Fibroblast of lung (primary cell): ENCODE data around the gene FBXL13. TPM values are rescaled to one million over a fixed set of nuclear protein-coding genes. Genes with fewer than 3 reads are reported as not detected.

ENCODE experiments used
- DNase-seq, 2 donors: peaks; one replicate each; pipeline versions ENCODE4 v3.0.0 to v3.0.0-alpha.2; 2010; ENCODE audit warnings: low read depth in 2 of 2
- H2AFZ ChIP-seq: 2 replicates; pipeline ENCODE4 v1.5.1; 2012; ENCODE audit warnings: low read length, control low read depth, inconsistent platforms
- H3K27ac ChIP-seq: 2 replicates; pipeline ENCODE4 v1.5.1; 2011; ENCODE audit warnings: low read length, control low read depth; ENCODE audit not compliant: insufficient read depth
- H3K27me3 ChIP-seq: 2 replicates; pipeline ENCODE4 v1.5.1; 2011; ENCODE audit warnings: mild to moderate bottlenecking, low read length; ENCODE audit not compliant: control insufficient read depth, insufficient read depth
- H3K36me3 ChIP-seq: 2 replicates; pipeline ENCODE4 v1.5.1; 2011; ENCODE audit warnings: low read length; ENCODE audit not compliant: control insufficient read depth, insufficient read depth
- H3K4me1 ChIP-seq: 2 replicates; pipeline ENCODE4 v1.5.1; 2011; ENCODE audit warnings: low read length; ENCODE audit not compliant: control insufficient read depth, insufficient read depth; ENCODE audit errors: extremely low read depth
- H3K4me2 ChIP-seq: 2 replicates; pipeline ENCODE4 v1.5.1; 2011; ENCODE audit warnings: low read length, control low read depth; ENCODE audit not compliant: insufficient read depth; ENCODE audit errors: extremely low read depth
- H3K4me3 ChIP-seq, 4 experiments: fragments of 200-600 bp in 1 of 4; sonication (generic) in 1 of 4; replicated peaks in 1 of 4; 2 replicates each; pipeline ENCODE4 v1.5.1; 2011 to 2016; ENCODE audit warnings: low read length in 4 of 4, low read depth in 3 of 4, mild to moderate bottlenecking in 3 of 4, control low read depth in 2 of 4, inconsistent platforms in 1 of 4, mixed read lengths in 1 of 4; ENCODE audit not compliant: insufficient read depth in 1 of 4; ENCODE audit errors: control extremely low read depth in 1 of 4
- H3K79me2 ChIP-seq: 2 replicates; pipeline ENCODE4 v1.5.1; 2012; ENCODE audit warnings: mild to moderate bottlenecking, low read length, inconsistent platforms; ENCODE audit not compliant: control insufficient read depth, insufficient read depth
- H3K9ac ChIP-seq: 2 replicates; pipeline ENCODE4 v1.5.1; 2011; ENCODE audit warnings: mild to moderate bottlenecking, low read length, control low read depth; ENCODE audit not compliant: insufficient read depth
- H3K9me3 ChIP-seq: 2 replicates; pipeline ENCODE4 v1.5.1; 2012; ENCODE audit warnings: low read depth, low read length; ENCODE audit not compliant: control insufficient read depth, insufficient read depth
- H4K20me1 ChIP-seq: 2 replicates; pipeline ENCODE4 v1.5.1; 2011; ENCODE audit warnings: low read length; ENCODE audit not compliant: control insufficient read depth, insufficient read depth; ENCODE audit errors: extremely low read depth
- EZH2 ChIP-seq: IDR thresholded peaks from 2 replicates; pipeline ENCODE4 v1.5.1; 2012; ENCODE audit warnings: low read length, control low read depth, mild to moderate bottlenecking; ENCODE audit errors: missing control alignments
- polyA plus RNA-seq, 2 donors: library from polyadenylated mRNA; depleted of rRNA in 1 of 2; stranded (reverse) in 1 of 2; unstranded in 1 of 2; fragments of >200 nt; gene quantifications; 2 replicates each; pipeline ENCODE4 v1.2.1, GENCODE V29; 2011 to 2012; ENCODE audit warnings: missing spikeins in 1 of 2
- total RNA-seq: library from RNA; depleted of rRNA; stranded (reverse); fragments of >200 nt; gene quantifications from 2 replicates; pipeline ENCODE4 v1.2.1, GENCODE V29; 2014
- TF ChIP-seq, protein P1 (sequence below), 2 donors: IDR thresholded peaks in 1 of 2; conservative IDR thresholded peaks in 1 of 2; 1 replicate in 1 of 2; 2 replicates in 1 of 2; pipeline ENCODE4 v1.5.1; 2011 to 2012; ENCODE audit warnings: low read length in 2 of 2, control low read depth in 1 of 2, inconsistent platforms in 1 of 2, low read depth in 1 of 2, mild to moderate bottlenecking in 1 of 2

FBXL13 gene
- total and polyA plus RNA-seq, 2 donors (not counting 1 experiment from before 2014, with no cell fraction given) = 0.41 to 0.66 TPM

DNA sequence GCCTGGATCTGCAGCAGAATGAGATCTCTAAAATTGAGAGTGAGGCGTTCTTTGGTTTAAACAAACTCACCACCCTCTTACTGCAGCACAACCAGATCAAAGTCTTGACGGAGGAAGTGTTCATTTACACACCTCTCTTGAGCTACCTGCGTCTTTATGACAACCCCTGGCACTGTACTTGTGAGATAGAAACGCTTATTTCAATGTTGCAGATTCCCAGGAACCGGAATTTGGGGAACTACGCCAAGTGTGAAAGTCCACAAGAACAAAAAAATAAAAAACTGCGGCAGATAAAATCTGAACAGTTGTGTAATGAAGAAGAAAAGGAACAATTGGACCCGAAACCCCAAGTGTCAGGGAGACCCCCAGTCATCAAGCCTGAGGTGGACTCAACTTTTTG lies 140.4 kb downstream of the FBXL13 start:
- no peak for DNase-seq
- Histone ChIP-seq H3K27me3 (no peaks in the 10 kb centered on the region), H3K4me1 (peaks cover 2% of the 10 kb centered on the region), H3K79me2 (no peaks in the 10 kb centered on the region), H3K9me3 (no peaks in the 10 kb centered on the region), H3K4me3 (peak overlapping the region in 2 of 4 experiments; percentile 1 to 13), H4K20me1 (no peaks in the 10 kb centered on the region), H3K9ac (no peak overlapping the region), H3K4me2 (peak overlapping the region; percentile 48), H3K36me3 (no peaks in the 10 kb centered on the region), H2AFZ (peak overlapping the region; percentile 24), H3K27ac (peak overlapping the region; percentile 81)
- TF ChIP-seq, protein P1, sequence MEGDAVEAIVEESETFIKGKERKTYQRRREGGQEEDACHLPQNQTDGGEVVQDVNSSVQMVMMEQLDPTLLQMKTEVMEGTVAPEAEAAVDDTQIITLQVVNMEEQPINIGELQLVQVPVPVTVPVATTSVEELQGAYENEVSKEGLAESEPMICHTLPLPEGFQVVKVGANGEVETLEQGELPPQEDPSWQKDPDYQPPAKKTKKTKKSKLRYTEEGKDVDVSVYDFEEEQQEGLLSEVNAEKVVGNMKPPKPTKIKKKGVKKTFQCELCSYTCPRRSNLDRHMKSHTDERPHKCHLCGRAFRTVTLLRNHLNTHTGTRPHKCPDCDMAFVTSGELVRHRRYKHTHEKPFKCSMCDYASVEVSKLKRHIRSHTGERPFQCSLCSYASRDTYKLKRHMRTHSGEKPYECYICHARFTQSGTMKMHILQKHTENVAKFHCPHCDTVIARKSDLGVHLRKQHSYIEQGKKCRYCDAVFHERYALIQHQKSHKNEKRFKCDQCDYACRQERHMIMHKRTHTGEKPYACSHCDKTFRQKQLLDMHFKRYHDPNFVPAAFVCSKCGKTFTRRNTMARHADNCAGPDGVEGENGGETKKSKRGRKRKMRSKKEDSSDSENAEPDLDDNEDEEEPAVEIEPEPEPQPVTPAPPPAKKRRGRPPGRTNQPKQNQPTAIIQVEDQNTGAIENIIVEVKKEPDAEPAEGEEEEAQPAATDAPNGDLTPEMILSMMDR (conservative IDR thresholded peaks at IDR 0.05 in 1 of 2, IDR thresholded peaks at IDR 0.05 in 1 of 2; ENCODE audit: low read depth in 1 of 2, low read length in 2 of 2) = no peak
- TF ChIP-seq EZH2 = no peak

DNA sequence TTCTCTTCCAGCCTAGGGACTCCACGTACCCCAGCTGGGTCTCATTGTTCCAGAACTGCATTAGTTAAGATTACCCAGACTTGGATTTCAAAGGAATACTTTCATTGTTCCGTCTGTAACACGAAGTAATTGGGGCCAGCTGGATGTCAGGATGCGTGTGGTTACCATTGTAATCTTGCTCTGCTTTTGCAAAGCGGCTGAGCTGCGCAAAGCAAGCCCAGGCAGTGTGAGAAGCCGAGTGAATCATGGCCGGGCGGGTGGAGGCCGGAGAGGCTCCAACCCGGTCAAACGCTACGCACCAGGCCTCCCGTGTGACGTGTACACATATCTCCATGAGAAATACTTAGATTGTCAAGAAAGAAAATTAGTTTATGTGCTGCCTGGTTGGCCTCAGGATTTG lies 140.8 kb downstream of the FBXL13 start:
- H3K9ac ChIP-seq = no peak overlapping the region
- no peaks in the 10 kb centered on the region for H4K20me1 ChIP-seq
- no peaks in the 10 kb centered on the region for H3K27me3 ChIP-seq
- peaks cover 2% of the 10 kb centered on the region for H3K4me1 ChIP-seq
- H3K79me2 ChIP-seq = no peaks in the 10 kb centered on the region
- no peaks in the 10 kb centered on the region for H3K36me3 ChIP-seq
- TF ChIP-seq, protein P1 (conservative IDR thresholded peaks at IDR 0.05 in 1 of 2, IDR thresholded peaks at IDR 0.05 in 1 of 2; ENCODE audit: low read depth in 1 of 2, low read length in 2 of 2) = no peak
- no peak for TF ChIP-seq EZH2
- H3K9me3 ChIP-seq = no peaks in the 10 kb centered on the region
- DNase-seq = peak; percentile 97 to 98
- peak overlapping the region; percentile 48 for H3K4me2 ChIP-seq
- peak overlapping the region in 1 of 4 experiments; percentile 1 for H3K4me3 ChIP-seq
- H3K27ac ChIP-seq = peak overlapping the region; percentile 81
- H2AFZ ChIP-seq = peak overlapping the region; percentile 24

DNA sequence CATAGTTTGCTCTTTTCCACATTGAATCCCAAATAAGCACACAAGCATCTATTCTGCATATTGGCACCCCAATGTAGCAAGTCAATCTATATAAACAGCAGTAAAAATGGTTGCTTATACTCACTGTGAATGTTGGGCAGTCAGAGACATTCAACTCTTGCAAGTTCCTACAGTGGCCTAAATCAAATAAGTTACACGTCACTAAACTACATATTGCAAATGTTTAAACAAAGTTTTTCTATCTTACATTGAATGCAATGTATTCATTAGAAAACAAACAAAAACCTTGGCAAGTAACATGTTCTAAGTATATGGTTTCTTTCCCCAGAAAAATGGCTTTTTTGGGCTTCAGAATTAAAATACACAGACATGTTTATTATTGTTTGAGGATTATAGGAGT lies 142.8 kb downstream of the FBXL13 start:
- no peak overlapping the region for H3K27ac ChIP-seq
- H3K4me3 ChIP-seq = no peak overlapping the region
- no peaks in the 10 kb centered on the region for H4K20me1 ChIP-seq
- H3K79me2 ChIP-seq = no peaks in the 10 kb centered on the region
- peak in 1 of 2 donors; percentile 71 for DNase-seq
- peaks cover 4% of the 10 kb centered on the region for H3K4me1 ChIP-seq
- no peak overlapping the region for H3K4me2 ChIP-seq
- no peaks in the 10 kb centered on the region for H3K27me3 ChIP-seq
- H3K36me3 ChIP-seq = no peaks in the 10 kb centered on the region
- no peak overlapping the region for H2AFZ ChIP-seq
- TF ChIP-seq, protein P1 (conservative IDR thresholded peaks at IDR 0.05 in 1 of 2, IDR thresholded peaks at IDR 0.05 in 1 of 2; ENCODE audit: low read depth in 1 of 2, low read length in 2 of 2) = no peak
- TF ChIP-seq EZH2 = no peak
- H3K9ac ChIP-seq = no peak overlapping the region
- no peaks in the 10 kb centered on the region for H3K9me3 ChIP-seq
